H1 (cell line): ENCODE measurements around the gene GDPGP1. TPM values are rescaled to one million over a fixed set of nuclear protein-coding genes. Genes with fewer than 3 reads are reported as not detected.

Experiments
- CTCF ChIA-PET: fragments of 300-600 bp; sonication (Branson Sonifier 250); formaldehyde crosslinking; loops from one replicate; lab custom pipeline; 2021; ENCODE audit not compliant: partially characterized antibody; lab: Charles Lee
- POLR2A ChIA-PET: fragments of 300-600 bp; sonication (Branson Sonifier 250); formaldehyde crosslinking; loops from one replicate; lab custom pipeline; 2021; ENCODE audit warnings: inconsistent platforms; ENCODE audit not compliant: partially characterized antibody; lab: Charles Lee
- DNase-seq, 2 experiments: peaks; one replicate each; pipeline versions ENCODE4 v3.0.0 to v3.0.0-alpha.2; 2010 to 2022; ENCODE audit warnings: low spot score in 2 of 2, low read depth in 1 of 2, mixed read lengths in 1 of 2
- FAIRE-seq: peaks from 2 replicates; lab custom pipeline; 2011; peaks lifted over from hg19 to GRCh38; lab: Jason Lieb, UNC
- H2AFZ ChIP-seq: 2 replicates; pipeline ENCODE4 v1.8.1; 2012; ENCODE audit warnings: low read length, inconsistent platforms
- H2AK5ac ChIP-seq: 2 replicates; pipeline ENCODE4 v1.6.1; 2013; ENCODE audit warnings: low read depth, low read length
- H2BK120ac ChIP-seq: replicated peaks from 2 replicates; pipeline ENCODE3; 2013; ENCODE audit warnings: low read depth, low read length, inconsistent platforms
- H2BK12ac ChIP-seq: 2 replicates; pipeline ENCODE4 v1.6.1; 2013; ENCODE audit warnings: low read depth, low read length
- H2BK15ac ChIP-seq: 2 replicates; pipeline ENCODE4 v1.6.1; 2013; ENCODE audit warnings: low read length
- H2BK20ac ChIP-seq: 2 replicates; pipeline ENCODE4 v1.6.1; 2013; ENCODE audit warnings: low read length
- H2BK5ac ChIP-seq: 2 replicates; pipeline ENCODE4 v1.6.1; 2013; ENCODE audit warnings: low read depth, low read length
- H3K14ac ChIP-seq: 2 replicates; pipeline ENCODE4 v1.6.1; 2013; ENCODE audit warnings: inconsistent platforms; ENCODE audit not compliant: insufficient read length
- H3K18ac ChIP-seq: 2 replicates; pipeline ENCODE4 v1.6.1; 2013; ENCODE audit warnings: low read length; ENCODE audit errors: extremely low read depth
- H3K23ac ChIP-seq: 2 replicates; pipeline ENCODE4 v1.6.1; 2013; ENCODE audit warnings: inconsistent platforms; ENCODE audit not compliant: insufficient read length
- H3K23me2 ChIP-seq: 2 replicates; pipeline ENCODE4 v1.6.1; 2013; ENCODE audit warnings: low read depth, low read length
- H3K27ac ChIP-seq: 2 replicates; pipeline ENCODE4 v1.6.1; 2011; ENCODE audit warnings: low read depth, low read length, inconsistent platforms
- H3K27me3 ChIP-seq, 4 experiments: replicated peaks in 1 of 4; 1 replicate in 1 of 4; 2 replicates in 3 of 4; pipeline versions ENCODE4 v1.6.1 to v1.8.1; 2011 to 2013; ENCODE audit warnings: low read length in 3 of 4, mild to moderate bottlenecking in 3 of 4, inconsistent platforms in 2 of 4, mixed read lengths in 2 of 4, moderate library complexity in 1 of 4; ENCODE audit not compliant: control insufficient read depth in 3 of 4, insufficient read depth in 3 of 4; ENCODE audit errors: extremely low read depth in 1 of 4
- H3K36me3 ChIP-seq, 4 experiments: 2 replicates each; pipeline versions ENCODE4 v1.6.1 to v1.8.1; 2011 to 2013; ENCODE audit warnings: mild to moderate bottlenecking in 4 of 4, low read length in 3 of 4, moderate library complexity in 2 of 4, control low read depth in 1 of 4, inconsistent platforms in 1 of 4; ENCODE audit not compliant: insufficient read depth in 4 of 4, control insufficient read depth in 2 of 4
- H3K4ac ChIP-seq: replicated peaks from 2 replicates; pipeline ENCODE3; 2013; ENCODE audit warnings: low read length, low read depth, mixed read lengths, inconsistent platforms; ENCODE audit not compliant: insufficient read length
- H3K4me1 ChIP-seq, 4 experiments: replicated peaks in 1 of 4; 1 replicate in 1 of 4; 2 replicates in 3 of 4; pipeline versions ENCODE4 v1.6.1 to v1.8.1; 2011 to 2013; ENCODE audit warnings: low read length in 3 of 4, inconsistent platforms in 2 of 4, mixed read lengths in 1 of 4; ENCODE audit not compliant: insufficient read depth in 4 of 4, control insufficient read depth in 3 of 4
- H3K4me2 ChIP-seq, 2 experiments: 2 replicates each; pipeline versions ENCODE4 v1.6.1 to v1.8.1; 2011 to 2013; ENCODE audit warnings: low read depth in 2 of 2, low read length in 2 of 2, control low read depth in 1 of 2, inconsistent platforms in 1 of 2, mild to moderate bottlenecking in 1 of 2; ENCODE audit not compliant: insufficient read depth in 1 of 2
- H3K4me3 ChIP-seq, 4 experiments: fragments of 200-600, 300-600 bp in 1 of 4; sonication (generic), shearing (Covaris generic), sonication (Bioruptor Twin) in 1 of 4; 2 replicates each; pipeline versions ENCODE4 v1.5.1 to v1.8.1; 2011 to 2016; ENCODE audit warnings: low read length in 4 of 4, low read depth in 3 of 4, control low read depth in 2 of 4, inconsistent platforms in 2 of 4, mild to moderate bottlenecking in 2 of 4, mixed read lengths in 1 of 4, moderate library complexity in 1 of 4; ENCODE audit not compliant: insufficient read depth in 2 of 4; ENCODE audit errors: extremely low read depth in 1 of 4
- H3K56ac ChIP-seq: replicated peaks from 2 replicates; pipeline ENCODE3; 2013; ENCODE audit warnings: low read depth, mild to moderate bottlenecking, mixed read lengths, low read length, inconsistent platforms; ENCODE audit not compliant: insufficient read length
- H3K79me1 ChIP-seq: 2 replicates; pipeline ENCODE4 v1.6.1; 2013; ENCODE audit warnings: low read depth, low read length, control low read depth
- H3K79me2 ChIP-seq, 2 experiments: 2 replicates each; pipeline versions ENCODE4 v1.6.1 to v1.8.1; 2012 to 2013; ENCODE audit warnings: low read length in 2 of 2, mild to moderate bottlenecking in 2 of 2, inconsistent platforms in 1 of 2; ENCODE audit not compliant: insufficient read depth in 2 of 2, control insufficient read depth in 1 of 2
- H3K9ac ChIP-seq, 4 experiments: replicated peaks in 1 of 4; 1 replicate in 1 of 4; 2 replicates in 3 of 4; pipeline versions ENCODE4 v1.6.1 to v1.8.1; 2011 to 2013; ENCODE audit warnings: low read depth in 3 of 4, low read length in 3 of 4, control low read depth in 2 of 4, mild to moderate bottlenecking in 2 of 4, moderate library complexity in 2 of 4, inconsistent platforms in 1 of 4; ENCODE audit errors: extremely low read depth in 1 of 4
- H3K9me3 ChIP-seq, 2 experiments: 2 replicates each; pipeline versions ENCODE4 v1.6.1 to v1.8.1; 2012 to 2013; ENCODE audit warnings: mild to moderate bottlenecking in 2 of 2, moderate library complexity in 2 of 2, control low read depth in 1 of 2, inconsistent platforms in 1 of 2, low read depth in 1 of 2, low read length in 1 of 2, mixed read lengths in 1 of 2; ENCODE audit not compliant: insufficient read depth in 2 of 2
- H4K20me1 ChIP-seq, 2 experiments: replicated peaks in 1 of 2; 2 replicates each; pipeline versions ENCODE3 to v1.8.1; 2011 to 2013; ENCODE audit warnings: inconsistent platforms in 2 of 2, low read length in 2 of 2, mild to moderate bottlenecking in 1 of 2; ENCODE audit not compliant: insufficient read depth in 2 of 2, control insufficient read depth in 1 of 2
- H4K5ac ChIP-seq: 2 replicates; pipeline ENCODE4 v1.6.1; 2013; ENCODE audit warnings: low read length, low read depth, mixed read lengths, inconsistent platforms; ENCODE audit not compliant: insufficient read length
- H4K8ac ChIP-seq: 2 replicates; pipeline ENCODE4 v1.8.0; 2013; ENCODE audit warnings: mild to moderate bottlenecking, moderate library complexity, low read length, inconsistent platforms; ENCODE audit not compliant: insufficient read depth; ENCODE audit errors: extremely low read depth
- H4K91ac ChIP-seq: replicated peaks from 2 replicates; pipeline ENCODE3; 2013; ENCODE audit warnings: low read length, mixed read lengths, inconsistent platforms; ENCODE audit not compliant: insufficient read length
- BCL11A ChIP-seq, 2 experiments: IDR thresholded peaks; one replicate each; pipeline ENCODE4 v1.6.1; 2011; ENCODE audit warnings: low read depth in 2 of 2, low read length in 2 of 2, mild to moderate bottlenecking in 2 of 2
- CHD1 ChIP-seq: IDR thresholded peaks from 2 replicates; pipeline ENCODE4 v1.6.1; 2012; ENCODE audit warnings: low read depth, low read length, improper control_type of control experiment
- EZH2 ChIP-seq: fragments of 200-600 bp; sonication (generic); IDR thresholded peaks from 2 replicates; pipeline ENCODE4 v1.7.1; 2012; ENCODE audit warnings: low read depth, mild to moderate bottlenecking, moderate library complexity, low read length, inconsistent platforms; ENCODE audit not compliant: severe bottlenecking
- HDAC2 ChIP-seq, 2 experiments: fragments of 300-600 bp in 1 of 2; sonication (generic) in 1 of 2; IDR thresholded peaks; 2 replicates each; pipeline ENCODE4 v1.6.1; 2011 to 2012; ENCODE audit warnings: low read depth in 2 of 2, low read length in 2 of 2, mild to moderate bottlenecking in 2 of 2, moderate library complexity in 2 of 2, borderline replicate concordance in 1 of 2, inconsistent platforms in 1 of 2
- NRF1 ChIP-seq: IDR thresholded peaks from 2 replicates; pipeline ENCODE4 v1.6.1; 2011; ENCODE audit warnings: mild to moderate bottlenecking, low read depth, low read length, improper control_type of control experiment
- SAP30 ChIP-seq: fragments of 300-600 bp; sonication (generic); IDR thresholded peaks from 2 replicates; pipeline ENCODE4 v1.7.1; 2012; ENCODE audit warnings: low read length, moderate library complexity, mild to moderate bottlenecking, inconsistent platforms; ENCODE audit not compliant: insufficient read depth, insufficient replicate concordance
- WGBS, 2 experiments: shearing (Covaris generic) in 1 of 2; methylation state at CpG; one replicate each; pipeline versions ENCODE4 v1.1.6 to v1.1.7; 2013 to 2015; ENCODE audit warnings: low lambda C conversion rate in 2 of 2, mixed read lengths in 2 of 2, inconsistent platforms in 1 of 2, low coverage in 1 of 2, missing lambda C conversion rate in 1 of 2; ENCODE audit not compliant: insufficient replicate concordance in 2 of 2, insufficient coverage in 1 of 2, insufficient read length in 1 of 2; ENCODE audit errors: extremely low coverage in 1 of 2, missing lambda C conversion rate in 1 of 2; 5-methylcytosine and 5-hydroxymethylcytosine counted together
- polyA plus RNA-seq, 7 experiments: library from polyadenylated mRNA; depleted of rRNA in 3 of 7; stranded (reverse) in 5 of 7; unstranded in 2 of 7; fragments of >200 nt in 5 of 7; fragments of 200-250 nt in 2 of 7; gene quantifications; 1 replicate in 5 of 7; 2 replicates in 1 of 7; 4 replicates in 1 of 7; pipeline versions ENCODE4 v1.2.1 to v1.2.3, GENCODE V29; 2011 to 2013; ENCODE audit warnings: missing spikeins in 2 of 7, mixed read lengths in 2 of 7
- total RNA-seq: library from RNA; stranded (reverse); fragmentation: NEBNext Ultra II Directional; extraction: Animal tissue kit (Norgen Biotek cat#: 25700); gene quantifications from 2 replicates; pipeline ENCODE4 v1.2.1, GENCODE V29; 2021

GDPGP1 gene
- total and polyA plus RNA-seq, 2 of the 8 experiments (the other 6 are each of a cell fraction or from before 2014, with no cell fraction given), result 1.8 to 5.6 TPM

DNA sequence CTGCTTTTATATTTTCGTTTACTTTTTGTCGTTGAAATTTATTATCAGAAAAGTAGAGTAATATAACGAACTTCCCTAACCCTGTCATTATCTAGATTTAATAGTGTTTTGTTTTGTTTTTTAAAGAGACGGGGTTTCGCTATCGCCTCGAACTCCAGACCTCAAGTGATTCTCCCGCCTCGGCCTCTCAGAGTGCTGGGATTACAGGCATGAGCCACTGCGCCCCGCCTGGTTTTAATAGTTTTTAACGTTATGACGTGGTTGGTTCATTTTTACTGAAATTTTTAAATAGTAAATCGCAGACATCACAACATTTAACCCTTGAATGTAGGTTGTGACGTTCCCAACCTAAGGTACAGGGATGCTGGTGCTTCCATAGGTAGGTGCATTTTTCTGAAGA lies 32.5 kb downstream of the GDPGP1 start:
- H3K79me2 ChIP-seq, result peaks cover 12 to 58% of the 10 kb centered on the region in 2 experiments
- no peak overlapping the region for H2AFZ ChIP-seq

More for the DNA sequence above, 32.5 kb downstream of the GDPGP1 start:
- no peak overlapping the region for H2BK20ac ChIP-seq
- peak overlapping the region; percentile 74 to 94 for H3K4me2 ChIP-seq
- ChIA-PET CTCF (interaction anchor here (1.0 to 2.2 kb wide), 3 partner anchors 11 to 33 kb away, joined by 4 to 8 read pairs (median 4); partner anchors contain the start of genes CIB1 and GDPGP1), POLR2A (interaction anchor here (0.8 to 1.2 kb wide), 6 partner anchors 16 to 691 kb away, joined by 3 to 6 read pairs (median 4); partner anchors contain the start of gene TTLL13)
- no peak overlapping the region for H3K14ac ChIP-seq
- FAIRE-seq, result no peak
- H3K23ac ChIP-seq, result no peak overlapping the region
- no peak overlapping the region for H3K4ac ChIP-seq
- peak overlapping the region in 3 of 4 experiments; percentile 87 to 95 (median 92); a peak in 6 of 7 replicates for H3K9ac ChIP-seq
- peaks cover 0 to 29% (median 12%) of the 10 kb centered on the region in 4 experiments; a peak in 7 of 8 replicates for H3K36me3 ChIP-seq
- no peak overlapping the region for H3K56ac ChIP-seq
- H3K79me1 ChIP-seq, result peaks cover 6% of the 10 kb centered on the region
- H3K4me3 ChIP-seq, result peak overlapping the region; percentile 76 to 95 (median 87)
- peaks cover 10% of the 10 kb centered on the region for H3K23me2 ChIP-seq
- H2BK120ac ChIP-seq, result no peak overlapping the region
- peaks cover 1 to 10% of the 10 kb centered on the region in 2 experiments for H4K20me1 ChIP-seq
- no peak overlapping the region for H3K18ac ChIP-seq
- H4K91ac ChIP-seq, result no peak overlapping the region
- no peak for DNase-seq
- H4K8ac ChIP-seq, result no peak overlapping the region
- H2AK5ac ChIP-seq, result no peak overlapping the region
- H4K5ac ChIP-seq, result no peak overlapping the region
- H3K4me1 ChIP-seq, result peaks cover 0 to 15% (median 7%) of the 10 kb centered on the region in 4 experiments; a peak in 5 of 7 replicates
- no peak overlapping the region for H2BK12ac ChIP-seq
- no peak for TF ChIP-seq NRF1
- no peak for TF ChIP-seq SAP30
- TF ChIP-seq BCL11A (IDR thresholded peaks at IDR 0.05; ENCODE audit: low read depth in 2 of 2, low read length in 2 of 2), result no peak
- TF ChIP-seq HDAC2 (IDR thresholded peaks at IDR 0.05; ENCODE audit: borderline replicate concordance in 1 of 2, low read depth in 2 of 2, low read length in 2 of 2), result no peak
- no peak for TF ChIP-seq EZH2
- no peak for TF ChIP-seq CHD1
- no peaks in the 10 kb centered on the region for H3K9me3 ChIP-seq
- no peak overlapping the region for H2BK15ac ChIP-seq
- H2BK5ac ChIP-seq, result no peak overlapping the region
- H3K27ac ChIP-seq, result no peak overlapping the region
- WGBS, 2 experiments, result 32% methylated on average over 15 of the region's 15 CpGs; no CpG with 5 or more reads in 1 of the 2 experiments
- no peaks in the 10 kb centered on the region for H3K27me3 ChIP-seq
